CD8-positive, alpha-beta memory T cell (primary cell): Measurements from ENCODE around the gene ANKRD1. TPM values are rescaled to one million over a fixed set of nuclear protein-coding genes. Genes with fewer than 3 reads are reported as not detected.

ENCODE experiments used
- CTCF ChIA-PET: fragments of 350-600 bp; sonication (Branson Sonifier 250); formaldehyde crosslinking; loops from one replicate; lab custom pipeline; 2021; ENCODE audit warnings: antibody characterized with exemption; lab: Charles Lee
- POLR2A ChIA-PET: fragments of 350-600 bp; sonication (Branson Sonifier 250); formaldehyde crosslinking; loops from one replicate; lab custom pipeline; 2021; ENCODE audit warnings: antibody characterized with exemption; lab: Charles Lee
- DNase-seq, 5 donors: peaks; one replicate each; pipeline versions ENCODE4 v3.0.0 to v3.0.0-alpha.2; 2020 to 2022; ENCODE audit warnings: mixed read lengths in 1 of 5
- H3K27ac ChIP-seq: one replicate; pipeline ENCODE4 v1.7.0; 2013; ENCODE audit warnings: low read depth, mild to moderate bottlenecking, low read length, moderate library complexity
- H3K27me3 ChIP-seq: 2 replicates; pipeline ENCODE4 v1.7.0; 2013; ENCODE audit warnings: low read length, mild to moderate bottlenecking; ENCODE audit not compliant: insufficient read depth, poor library complexity, severe bottlenecking
- H3K36me3 ChIP-seq: 2 replicates; pipeline ENCODE4 v1.7.0; 2013; ENCODE audit warnings: mild to moderate bottlenecking, low read length, moderate library complexity; ENCODE audit not compliant: insufficient read depth
- H3K4me1 ChIP-seq: 2 replicates; pipeline ENCODE4 v1.7.0; 2013; ENCODE audit warnings: mild to moderate bottlenecking, low read length, moderate library complexity; ENCODE audit not compliant: insufficient read depth
- H3K4me3 ChIP-seq: 2 replicates; pipeline ENCODE4 v1.7.0; 2013; ENCODE audit warnings: mild to moderate bottlenecking, low read length
- H3K9me3 ChIP-seq: 2 replicates; pipeline ENCODE4 v1.7.0; 2013; ENCODE audit warnings: mild to moderate bottlenecking, low read length
- H3K27ac Mint-ChIP-seq, 8 donors: one replicate each; pipeline ENCODE4 v1.8.0; 2020 to 2021; ENCODE audit warnings: mixed read lengths in 8 of 8, mild to moderate bottlenecking in 6 of 8, inconsistent platforms in 3 of 8, moderate library complexity in 3 of 8
- H3K27me3 Mint-ChIP-seq, 2 donors: one replicate each; pipeline ENCODE4 v1.8.0; 2020 to 2021; ENCODE audit warnings: mixed read lengths in 2 of 2, mild to moderate bottlenecking in 1 of 2, moderate library complexity in 1 of 2
- H3K36me3 Mint-ChIP-seq, 3 donors: one replicate each; pipeline ENCODE4 v1.8.0; 2020 to 2021; ENCODE audit warnings: mixed read lengths in 3 of 3, inconsistent platforms in 1 of 3, mild to moderate bottlenecking in 1 of 3
- H3K4me1 Mint-ChIP-seq, 3 donors: one replicate each; pipeline ENCODE4 v1.8.0; 2020 to 2021; ENCODE audit warnings: mixed read lengths in 3 of 3, inconsistent platforms in 1 of 3, mild to moderate bottlenecking in 1 of 3
- H3K4me3 Mint-ChIP-seq, 7 donors: one replicate each; pipeline ENCODE4 v1.8.0; 2020 to 2021; ENCODE audit warnings: mixed read lengths in 7 of 7, mild to moderate bottlenecking in 6 of 7, moderate library complexity in 4 of 7, inconsistent platforms in 2 of 7
- H3K9me3 Mint-ChIP-seq, 5 donors: one replicate each; pipeline ENCODE4 v1.8.0; 2020 to 2022; ENCODE audit warnings: mixed read lengths in 5 of 5, mild to moderate bottlenecking in 3 of 5, moderate library complexity in 2 of 5, inconsistent platforms in 1 of 5
- polyA plus RNA-seq: library from polyadenylated mRNA; unstranded; fragments of 300-500 nt; fragmentation: Illumina TruSeq; gene quantifications from one replicate; pipeline ENCODE4 v1.2.3, GENCODE V29; 2021
- total RNA-seq, 2 experiments: library from RNA; stranded (reverse); gene quantifications; one replicate each; pipeline ENCODE4 v1.2.3, GENCODE V29; 2021

The ANKRD1 gene
- total and polyA plus RNA-seq, 3 experiments from 2014 or later: not detected

DNA sequence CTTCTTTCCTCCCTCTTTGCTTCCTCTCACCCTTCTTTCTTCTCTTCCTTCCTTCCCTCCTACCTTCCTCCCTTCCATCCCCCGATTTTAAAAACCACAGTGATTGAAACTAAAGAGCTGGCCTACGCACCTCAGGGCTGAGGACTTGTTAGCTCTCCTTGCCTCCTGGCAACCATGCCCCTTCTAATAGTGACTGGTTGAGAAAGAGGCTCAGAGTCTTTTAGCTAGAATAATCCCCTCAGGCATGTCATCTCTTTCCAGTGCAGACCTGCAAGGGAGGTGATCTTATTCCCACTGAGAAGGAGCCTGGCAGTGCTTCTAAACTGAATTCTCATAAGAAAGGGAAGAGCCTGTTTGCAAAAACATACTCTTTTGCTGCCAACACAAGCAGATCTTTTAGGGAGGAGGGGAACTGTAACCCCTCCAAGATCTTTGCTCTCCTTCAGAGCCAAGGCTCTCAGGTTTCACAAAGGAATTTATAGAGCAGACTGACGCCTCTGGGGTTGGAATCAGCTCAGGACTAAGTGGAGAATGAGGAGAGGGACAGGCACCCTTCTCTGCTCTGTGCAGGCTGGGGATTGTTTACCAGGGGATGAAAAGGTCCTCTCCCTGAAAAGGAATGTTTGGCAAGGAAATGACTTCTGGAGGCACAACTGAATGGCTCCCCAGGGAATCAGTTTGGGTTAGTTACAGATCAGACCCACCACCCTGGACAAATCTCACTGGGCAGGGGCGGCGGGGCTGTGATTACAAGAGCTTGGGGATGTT lies 9.4 kb upstream of the ANKRD1 start:
- Mint-ChIP-seq H3K9me3 (no peaks in the 10 kb centered on the region), H3K4me1 (no peaks in the 10 kb centered on the region), H3K4me3 (no peak overlapping the region), H3K36me3 (no peaks in the 10 kb centered on the region), H3K27me3 (peaks cover 10 to 50% of the 10 kb centered on the region in 2 donors), H3K27ac (no peak overlapping the region)
- no peaks in the 10 kb centered on the region for H3K4me1 ChIP-seq
- ChIA-PET POLR2A (no interaction called here), CTCF (interaction anchor here (1.0 kb wide), 1 partner anchor 21 kb away, joined by 3 read pairs; no protein-coding TSS in a partner anchor)
- DNase-seq: no peak
- H3K36me3 ChIP-seq: no peaks in the 10 kb centered on the region
- H3K4me3 ChIP-seq: no peak overlapping the region
- H3K9me3 ChIP-seq: no peaks in the 10 kb centered on the region
- H3K27me3 ChIP-seq: peaks cover 4% of the 10 kb centered on the region
- no peak overlapping the region for H3K27ac ChIP-seq

- ChIA-PET CTCF (interaction anchor here (1.0 kb wide), 1 partner anchor 19 kb away, joined by 3 read pairs; no protein-coding TSS in a partner anchor), POLR2A (no interaction called here)
- Mint-ChIP-seq H3K4me1 (no peaks in the 10 kb centered on the region), H3K36me3 (no peaks in the 10 kb centered on the region), H3K4me3 (no peak overlapping the region), H3K27me3 (peaks cover 7 to 50% of the 10 kb centered on the region in 2 donors), H3K9me3 (no peaks in the 10 kb centered on the region), H3K27ac (no peak overlapping the region)
- Histone ChIP-seq H3K9me3 (no peaks in the 10 kb centered on the region), H3K4me1 (no peaks in the 10 kb centered on the region), H3K4me3 (no peak overlapping the region), H3K36me3 (no peaks in the 10 kb centered on the region), H3K27me3 (peaks cover 4% of the 10 kb centered on the region), H3K27ac (no peak overlapping the region)
- no peak for DNase-seq
Measured at GRCh38 chr10:90929179-90929578, 8.3 kb upstream of the ANKRD1 start.

GRCh38 chr10:90927293-90927692 lies 6.4 kb upstream of the ANKRD1 start:
- H3K27me3 Mint-ChIP-seq: peaks cover 12 to 62% of the 10 kb centered on the region in 2 donors
- ChIA-PET CTCF (interaction anchor here (1.1 kb wide), 1 partner anchor 16 kb away, joined by 3 read pairs; no protein-coding TSS in a partner anchor), POLR2A (no interaction called here)
- peaks cover 4% of the 10 kb centered on the region for H3K27me3 ChIP-seq
- no peak overlapping the region for H3K4me3 Mint-ChIP-seq
- no peaks in the 10 kb centered on the region for H3K4me1 Mint-ChIP-seq
- H3K9me3 ChIP-seq: no peaks in the 10 kb centered on the region
- no peak overlapping the region for H3K27ac Mint-ChIP-seq
- H3K36me3 ChIP-seq: no peaks in the 10 kb centered on the region
- no peak overlapping the region for H3K27ac ChIP-seq
- no peak for DNase-seq
- no peaks in the 10 kb centered on the region for H3K36me3 Mint-ChIP-seq
- no peak overlapping the region for H3K4me3 ChIP-seq
- no peaks in the 10 kb centered on the region for H3K9me3 Mint-ChIP-seq
- H3K4me1 ChIP-seq: no peaks in the 10 kb centered on the region

DNA sequence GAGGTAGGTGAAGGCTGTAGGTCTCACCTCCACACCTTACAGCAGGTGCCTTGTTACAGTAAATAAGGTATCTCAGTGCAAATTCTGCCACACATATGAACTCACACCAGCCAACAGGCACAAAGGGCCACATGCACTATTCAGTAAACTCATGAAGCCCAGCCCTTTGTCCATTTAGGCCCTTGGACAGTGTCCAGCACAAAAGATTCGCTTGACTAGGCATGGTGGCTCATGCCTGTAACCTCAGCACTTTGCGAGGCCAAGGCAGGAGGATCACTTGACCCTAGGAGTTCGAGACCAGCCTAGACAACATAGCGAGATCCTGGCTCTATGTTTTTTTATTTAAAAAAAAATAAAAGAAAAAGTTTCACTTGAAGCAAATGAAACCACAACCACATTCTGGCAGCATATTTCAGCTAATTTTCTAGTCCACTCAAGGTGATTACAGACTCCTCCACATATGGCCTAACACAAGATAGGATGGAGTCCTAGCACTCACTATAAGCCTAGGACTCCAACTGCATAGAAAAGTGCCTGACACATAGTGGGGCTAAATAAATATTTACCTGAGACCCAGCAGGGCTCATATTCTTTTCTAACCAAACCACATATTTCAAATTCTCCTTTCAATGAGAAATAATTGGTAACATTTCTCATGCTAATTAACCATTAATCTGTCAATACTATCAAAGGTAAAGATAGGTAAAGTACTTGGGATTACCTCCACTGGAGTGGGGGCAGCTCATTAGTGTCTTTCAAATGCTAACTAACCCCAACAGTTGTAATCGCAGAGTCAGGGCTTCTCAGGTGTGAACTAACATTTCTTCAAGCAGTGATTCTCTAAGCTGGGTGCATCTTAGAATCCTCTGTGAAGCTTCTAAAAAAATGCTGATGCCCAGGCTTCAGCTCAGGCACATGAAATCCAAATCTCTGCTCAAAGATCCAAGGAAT lies 4.5 kb upstream of the ANKRD1 start:
- no peak for DNase-seq
- Mint-ChIP-seq H3K27ac (no peak overlapping the region), H3K36me3 (no peaks in the 10 kb centered on the region), H3K9me3 (no peaks in the 10 kb centered on the region), H3K27me3 (peaks cover 11 to 60% of the 10 kb centered on the region in 2 donors), H3K4me3 (no peak overlapping the region), H3K4me1 (no peaks in the 10 kb centered on the region)
- no peaks in the 10 kb centered on the region for H3K9me3 ChIP-seq
- H3K4me1 ChIP-seq: no peaks in the 10 kb centered on the region
- ChIA-PET POLR2A (no interaction called here), CTCF (no interaction called here)
- no peak overlapping the region for H3K27ac ChIP-seq
- H3K27me3 ChIP-seq: no peaks in the 10 kb centered on the region
- no peak overlapping the region for H3K4me3 ChIP-seq
- no peaks in the 10 kb centered on the region for H3K36me3 ChIP-seq

DNA sequence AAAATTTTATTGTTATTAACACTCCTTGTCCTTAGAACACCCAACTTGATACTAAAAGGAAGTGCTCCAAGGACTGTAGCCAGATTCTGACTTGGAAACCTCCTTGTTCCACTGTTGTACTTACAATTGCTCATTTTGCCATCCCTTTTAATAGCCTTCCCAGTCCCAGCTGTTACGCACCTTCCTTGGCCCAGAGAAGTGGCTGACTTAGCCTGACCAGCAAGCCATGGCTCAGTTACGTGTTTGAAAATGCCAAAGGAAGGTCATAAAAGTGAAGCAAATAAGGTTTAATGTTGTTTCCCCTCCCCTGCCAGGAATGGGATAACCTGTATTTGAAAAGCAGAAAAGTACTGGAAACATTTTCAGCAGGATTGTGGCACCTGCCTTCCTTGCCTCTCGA lies 3.7 kb upstream of the ANKRD1 start:
- H3K4me3 ChIP-seq: no peak overlapping the region
- no peaks in the 10 kb centered on the region for H3K9me3 ChIP-seq
- CTCF ChIA-PET: no interaction called here
- Mint-ChIP-seq H3K36me3 (no peaks in the 10 kb centered on the region), H3K9me3 (no peaks in the 10 kb centered on the region), H3K27ac (no peak overlapping the region), H3K4me1 (no peaks in the 10 kb centered on the region), H3K27me3 (peaks cover 8 to 55% of the 10 kb centered on the region in 2 donors), H3K4me3 (no peak overlapping the region)
- no peaks in the 10 kb centered on the region for H3K27me3 ChIP-seq
- no peaks in the 10 kb centered on the region for H3K4me1 ChIP-seq
- no peak for DNase-seq
- POLR2A ChIA-PET: no interaction called here
- H3K36me3 ChIP-seq: no peaks in the 10 kb centered on the region
- no peak overlapping the region for H3K27ac ChIP-seq

- ChIA-PET CTCF (interaction anchor here (3.5 kb wide), 1 partner anchor 11 kb away, joined by 17 read pairs; no protein-coding TSS in a partner anchor), POLR2A (no interaction called here)
- no peaks in the 10 kb centered on the region for H3K36me3 Mint-ChIP-seq
- no peaks in the 10 kb centered on the region for H3K36me3 ChIP-seq
- H3K9me3 ChIP-seq: no peaks in the 10 kb centered on the region
- H3K27ac ChIP-seq: no peak overlapping the region
- no peak for DNase-seq
- no peak overlapping the region for H3K4me3 Mint-ChIP-seq
- no peaks in the 10 kb centered on the region for H3K27me3 ChIP-seq
- no peak overlapping the region for H3K4me3 ChIP-seq
- peaks cover 11 to 41% of the 10 kb centered on the region in 2 donors for H3K27me3 Mint-ChIP-seq
- H3K27ac Mint-ChIP-seq: no peak overlapping the region
- H3K4me1 Mint-ChIP-seq: no peaks in the 10 kb centered on the region
- H3K4me1 ChIP-seq: no peaks in the 10 kb centered on the region
- H3K9me3 Mint-ChIP-seq: no peaks in the 10 kb centered on the region
Measured at GRCh38 chr10:90923111-90923731, 2.3 kb upstream of the ANKRD1 start.

DNA sequence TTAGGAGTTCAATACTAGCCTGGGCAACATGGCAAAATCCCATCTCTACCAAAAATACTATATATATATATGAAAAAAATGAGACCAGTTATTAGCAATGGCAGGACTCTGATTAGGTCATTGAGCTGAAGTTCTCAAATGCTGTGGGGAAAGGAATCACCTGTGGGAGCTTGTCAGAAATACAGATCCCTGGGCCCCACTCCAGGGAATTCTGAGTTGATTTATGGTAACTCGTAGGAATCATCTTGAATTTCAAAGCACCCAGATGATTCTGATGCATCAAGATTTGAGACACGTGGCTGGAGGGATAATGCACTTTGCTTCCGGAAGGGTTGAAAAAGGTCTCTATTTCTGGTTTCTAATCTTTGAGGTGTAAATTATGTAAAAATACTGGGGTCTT lies 1.0 kb upstream of the ANKRD1 start:
- Histone ChIP-seq H3K27me3 (no peaks in the 10 kb centered on the region), H3K27ac (no peak overlapping the region), H3K4me1 (no peaks in the 10 kb centered on the region), H3K4me3 (no peak overlapping the region), H3K9me3 (no peaks in the 10 kb centered on the region), H3K36me3 (no peaks in the 10 kb centered on the region)
- Mint-ChIP-seq H3K4me3 (no peak overlapping the region), H3K27me3 (peaks cover 14 to 39% of the 10 kb centered on the region in 2 donors), H3K9me3 (no peaks in the 10 kb centered on the region), H3K36me3 (no peaks in the 10 kb centered on the region), H3K4me1 (no peaks in the 10 kb centered on the region), H3K27ac (no peak overlapping the region)
- DNase-seq: no peak
- ChIA-PET CTCF (interaction anchor here (3.5 kb wide), 1 partner anchor 10 kb away, joined by 17 read pairs; no protein-coding TSS in a partner anchor), POLR2A (no interaction called here)
